NCI-H1694 treated with DMSO at 0.1 percent for 48 hours (cell line): Measurements from ENCODE around the gene KRT8.

Experiments used
- DNase-seq: peaks from one replicate; lab custom pipeline; 2025; lab: John Stamatoyannopoulos, UW

The KRT8 gene

GRCh38 chr12:52925717-52926595 is 21.1 kb upstream of the KRT8 start:
- DNase-seq, result no peak

DNA sequence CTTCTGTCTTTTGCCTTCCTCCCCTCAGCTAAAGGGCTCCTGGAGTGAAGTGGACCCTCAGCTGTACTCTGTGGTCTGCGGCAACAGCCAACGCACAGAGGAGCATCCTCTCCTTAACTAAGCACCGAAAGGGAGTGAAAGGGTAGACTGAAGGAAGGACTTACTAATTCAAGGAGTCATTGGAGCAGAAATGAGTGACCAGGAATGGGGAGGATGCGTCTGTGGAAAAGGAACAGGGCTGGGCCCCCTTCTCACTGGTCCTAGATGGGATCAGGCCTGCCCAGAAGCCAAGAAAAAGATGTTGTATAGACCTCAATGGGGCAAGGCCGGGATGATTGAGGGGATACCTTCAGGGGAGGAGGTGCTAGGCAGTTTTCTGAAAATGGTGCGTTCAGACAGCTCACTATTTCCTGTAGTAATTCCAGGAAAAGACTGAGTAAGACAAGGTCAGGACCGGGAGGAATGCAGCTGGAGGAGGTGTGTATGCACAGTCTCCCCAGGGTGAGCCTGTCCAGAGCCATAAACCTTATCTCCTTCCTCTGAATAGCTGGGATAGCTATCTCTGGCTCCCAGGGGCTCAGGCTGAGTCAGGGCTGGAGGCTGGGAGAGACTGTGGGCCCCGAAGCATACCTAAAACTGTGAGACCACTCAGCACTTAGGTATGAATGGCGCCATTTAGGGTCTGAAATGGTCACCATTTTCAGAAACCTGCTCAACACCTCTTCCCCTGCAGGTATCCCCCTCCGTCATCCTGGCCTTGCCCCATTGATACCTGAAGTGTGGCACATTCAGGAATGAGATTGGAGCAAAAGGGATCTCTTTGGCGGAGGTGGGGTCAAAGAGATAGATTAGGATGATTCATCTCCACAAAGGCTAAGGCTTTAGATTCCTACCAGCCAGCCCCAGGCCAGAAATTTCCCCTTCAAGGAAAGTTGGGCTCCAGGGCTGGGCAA is 20.2 kb upstream of the KRT8 start:
- DNase-seq, result no peak

- no peak for DNase-seq
These were observed 16.8 kb upstream of the KRT8 start for GRCh38 chr12:52921488-52922165.

GRCh38 chr12:52920937-52921336 is 16.1 kb upstream of the KRT8 start:
- no peak for DNase-seq

- DNase-seq, result no peak
These were observed 13.9 kb upstream of the KRT8 start for GRCh38 chr12:52918784-52919183.

DNA sequence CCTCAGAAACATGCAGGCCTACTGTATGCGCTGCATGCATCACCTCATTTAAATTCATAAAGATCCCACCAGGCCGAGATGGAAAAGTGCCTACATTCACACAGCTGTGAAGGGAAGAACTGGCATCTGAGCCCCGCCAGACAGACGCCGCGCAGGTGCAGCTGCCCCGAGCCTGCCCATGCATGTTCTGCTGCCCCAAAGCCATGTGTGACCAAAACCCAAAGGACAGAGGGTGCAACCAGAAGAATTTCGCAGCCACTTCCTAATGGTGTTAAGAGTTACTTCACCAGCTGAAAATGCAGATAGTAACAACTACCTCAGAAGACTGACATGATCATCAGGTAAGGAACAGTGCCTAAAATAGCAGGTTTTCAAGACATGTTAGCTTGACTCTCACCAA is 13.5 kb upstream of the KRT8 start:
- no peak for DNase-seq

GRCh38 chr12:52917800-52918199 is 12.9 kb upstream of the KRT8 start:
- no peak for DNase-seq

DNA sequence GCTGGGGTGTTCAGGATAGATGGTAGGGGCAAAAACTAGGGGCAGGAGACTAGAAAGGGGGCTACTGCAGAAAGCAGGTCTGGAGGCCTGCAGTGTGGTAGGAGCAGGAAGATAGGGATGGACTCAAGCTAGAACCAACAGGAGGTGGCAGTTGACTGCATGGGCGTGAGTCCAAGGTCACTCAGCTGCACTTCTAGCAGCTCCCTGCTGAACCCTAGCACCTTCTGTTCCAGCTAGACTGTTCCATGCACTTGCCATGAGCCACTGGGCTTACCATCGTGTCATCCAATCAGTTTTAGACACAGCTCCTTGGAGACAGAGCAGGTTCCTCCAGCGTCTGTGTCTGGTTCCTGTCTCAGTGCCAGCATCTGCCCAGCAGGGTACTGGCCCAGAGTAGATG is 11.3 kb upstream of the KRT8 start:
- DNase-seq, result no peak

DNA sequence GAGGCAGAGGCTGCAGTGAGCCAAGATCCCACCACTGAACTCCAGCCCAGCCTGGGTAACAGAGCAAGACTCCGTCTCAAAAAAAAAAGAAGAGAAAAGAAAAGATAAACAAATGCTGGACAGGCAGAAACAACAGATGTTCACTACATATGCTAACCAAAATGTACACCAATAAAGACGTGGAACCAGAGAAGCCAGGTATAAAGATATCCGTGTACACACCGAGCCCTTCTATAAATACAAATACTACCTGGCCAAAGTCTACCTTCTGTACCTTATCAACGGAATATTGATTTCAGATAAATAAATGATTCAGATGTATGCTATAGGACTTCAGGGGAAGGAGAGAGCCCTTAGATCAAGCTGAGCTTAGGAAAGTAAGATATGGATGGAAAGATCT is 10.8 kb upstream of the KRT8 start:
- DNase-seq, result no peak

- no peak for DNase-seq
These were observed 9.8 kb upstream of the KRT8 start for GRCh38 chr12:52914576-52915121.

GRCh38 chr12:52913431-52913821 is 8.6 kb upstream of the KRT8 start:
- no peak for DNase-seq

GRCh38 chr12:52912711-52913430 is 8.0 kb upstream of the KRT8 start:
- DNase-seq, result no peak

- no peak for DNase-seq
These were observed 5.5 kb upstream of the KRT8 start for GRCh38 chr12:52910248-52910883.

GRCh38 chr12:52909796-52910195 is 4.9 kb upstream of the KRT8 start:
- DNase-seq, result no peak

GRCh38 chr12:52909331-52909730 is 4.5 kb upstream of the KRT8 start:
- no peak for DNase-seq

- DNase-seq, result no peak
These were observed 2.4 kb upstream of the KRT8 start for GRCh38 chr12:52907092-52907810.

DNA sequence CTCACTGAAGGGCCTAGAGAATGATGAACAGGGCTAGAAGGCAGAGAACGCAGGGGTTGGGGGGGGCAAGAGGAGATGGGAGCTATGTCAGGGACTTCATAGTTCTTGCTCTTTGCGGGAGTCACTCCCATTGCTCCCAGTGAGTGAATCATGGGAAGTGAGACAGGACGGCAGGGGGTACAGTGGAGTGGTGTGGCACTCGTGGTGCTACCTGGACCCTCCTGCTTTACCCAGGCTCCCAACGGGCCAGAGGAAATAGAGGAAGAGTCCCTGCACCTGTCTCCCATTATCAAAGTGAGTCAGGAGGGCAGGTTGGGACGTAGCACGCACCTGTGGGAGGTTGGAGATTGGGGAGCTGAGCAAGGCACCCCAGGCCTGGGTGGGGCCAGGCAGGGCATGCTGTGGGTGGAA is 1.3 kb upstream of the KRT8 start:
- DNase-seq, result no peak

GRCh38 chr12:52903855-52904508 is 894 bp downstream of the KRT8 start:
- DNase-seq, result no peak

DNA sequence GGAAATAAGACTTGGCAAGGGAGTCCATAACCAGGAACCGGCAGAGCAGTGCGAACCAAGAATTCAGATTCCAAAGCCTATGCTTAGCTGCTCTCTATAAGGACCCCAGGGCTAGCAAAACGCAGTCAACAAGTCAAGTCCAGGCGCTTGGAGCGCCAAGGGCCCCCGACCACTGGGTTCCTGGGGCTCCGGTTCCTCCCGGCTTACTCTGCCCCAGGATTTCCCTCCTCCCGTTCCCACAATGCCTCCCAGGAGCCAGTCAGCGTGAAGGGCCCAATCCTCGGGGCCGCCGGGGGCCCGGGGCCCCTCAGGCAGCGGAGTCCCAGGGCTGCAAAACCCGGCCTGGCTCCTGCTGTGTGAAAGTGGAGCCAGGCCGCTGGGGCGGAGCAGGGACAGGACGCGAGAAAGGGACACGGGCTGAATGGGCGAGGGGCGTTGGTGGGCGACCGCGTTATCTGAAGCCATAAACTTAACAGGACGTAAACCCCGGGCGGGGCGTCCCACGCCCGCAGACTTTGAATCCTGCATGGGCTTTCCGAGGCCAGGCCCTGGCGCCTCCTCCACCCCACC is 1.5 kb downstream of the KRT8 start:
- DNase-seq, result no peak
